ACC112 (cell line): ENCODE results near the gene PDE4B.
"Not testable (repeated sequence)": the region's sequence is repeated elsewhere in the genome, so short reads cannot be mapped to it uniquely, and the experiment has no call there.

Experiments
- H2AFZ ChIP-seq: fragments of 200-600 bp; sonication (generic); one replicate; pipeline ENCODE4 v1.6.0; 2017; ENCODE audit warnings: antibody characterized with exemption, low read length; ENCODE audit not compliant: unreplicated experiment
- H3K27ac ChIP-seq: fragments of 200-600 bp; sonication (generic); 2 replicates; pipeline ENCODE4 v1.5.1; 2014; ENCODE audit warnings: low read depth, mild to moderate bottlenecking, antibody characterized with exemption, low read length, moderate library complexity
- H3K27me3 ChIP-seq: fragments of 200-600 bp; sonication (generic); 2 replicates; pipeline ENCODE4 v1.6.1; 2014; ENCODE audit warnings: mild to moderate bottlenecking, antibody characterized with exemption, low read length, moderate library complexity, mixed read lengths; ENCODE audit not compliant: insufficient read depth
- H3K36me3 ChIP-seq: fragments of 200-600 bp; sonication (generic); 2 replicates; pipeline ENCODE4 v1.6.1; 2016; ENCODE audit warnings: mild to moderate bottlenecking, antibody characterized with exemption, low read length, moderate library complexity, mixed read lengths; ENCODE audit not compliant: insufficient read depth
- H3K4me1 ChIP-seq: fragments of 200-600 bp; sonication (generic); one replicate; pipeline ENCODE4 v1.6.1; 2016; ENCODE audit warnings: low read length, mixed read lengths; ENCODE audit not compliant: insufficient read depth, unreplicated experiment, control insufficient read depth
- H3K4me3 ChIP-seq: fragments of 200-600 bp; sonication (generic); 2 replicates; pipeline ENCODE4 v1.5.1; 2014; ENCODE audit warnings: mild to moderate bottlenecking, low read depth, low read length
- H3K79me2 ChIP-seq: fragments of 200-600 bp; sonication (generic); one replicate; pipeline ENCODE4 v1.6.0; 2016; ENCODE audit warnings: low read length; ENCODE audit not compliant: control insufficient read depth, unreplicated experiment, insufficient read depth

Gene PDE4B

GRCh38 chr1:65836686-65837085 is 44.0 kb downstream of the PDE4B start:
- H3K79me2 ChIP-seq: no peaks in the 10 kb centered on the region
- no peaks in the 10 kb centered on the region for H3K27me3 ChIP-seq
- H3K27ac ChIP-seq: no peak overlapping the region
- peaks cover 10% of the 10 kb centered on the region for H3K4me1 ChIP-seq
- H2AFZ ChIP-seq: no peak overlapping the region
- no peaks in the 10 kb centered on the region for H3K36me3 ChIP-seq
- no peak overlapping the region for H3K4me3 ChIP-seq

GRCh38 chr1:65840683-65841082 is 48.0 kb downstream of the PDE4B start:
- no peaks in the 10 kb centered on the region for H3K27me3 ChIP-seq
- H3K27ac ChIP-seq: no peak overlapping the region
- H3K79me2 ChIP-seq: no peaks in the 10 kb centered on the region
- no peaks in the 10 kb centered on the region for H3K36me3 ChIP-seq
- no peak overlapping the region for H2AFZ ChIP-seq
- no peak overlapping the region for H3K4me3 ChIP-seq
- H3K4me1 ChIP-seq: no peaks in the 10 kb centered on the region

GRCh38 chr1:65844296-65844695 is 51.6 kb downstream of the PDE4B start:
- Histone ChIP-seq H3K79me2 (no peaks in the 10 kb centered on the region), H3K4me3 (no peak overlapping the region), H3K4me1 (no peaks in the 10 kb centered on the region), H3K36me3 (no peaks in the 10 kb centered on the region), H2AFZ (no peak overlapping the region), H3K27me3 (no peaks in the 10 kb centered on the region), H3K27ac (no peak overlapping the region)

GRCh38 chr1:65844821-65845534 is 52.3 kb downstream of the PDE4B start:
- H3K4me3 ChIP-seq: no peak overlapping the region
- no peaks in the 10 kb centered on the region for H3K27me3 ChIP-seq
- H3K4me1 ChIP-seq: no peaks in the 10 kb centered on the region
- H3K27ac ChIP-seq: no peak overlapping the region
- H2AFZ ChIP-seq: no peak overlapping the region
- H3K79me2 ChIP-seq: no peaks in the 10 kb centered on the region
- H3K36me3 ChIP-seq: no peaks in the 10 kb centered on the region

- Histone ChIP-seq H3K79me2 (no peaks in the 10 kb centered on the region), H3K4me1 (no peaks in the 10 kb centered on the region), H3K27ac (no peak overlapping the region), H3K4me3 (no peak overlapping the region), H2AFZ (no peak overlapping the region), H3K27me3 (no peaks in the 10 kb centered on the region), H3K36me3 (no peaks in the 10 kb centered on the region)
Measured at GRCh38 chr1:65845535-65846060, 52.9 kb downstream of the PDE4B start.

GRCh38 chr1:65846866-65847265 is 54.2 kb downstream of the PDE4B start:
- no peaks in the 10 kb centered on the region for H3K36me3 ChIP-seq
- H2AFZ ChIP-seq: no peak overlapping the region
- H3K79me2 ChIP-seq: no peaks in the 10 kb centered on the region
- no peaks in the 10 kb centered on the region for H3K27me3 ChIP-seq
- H3K4me3 ChIP-seq: no peak overlapping the region
- no peaks in the 10 kb centered on the region for H3K4me1 ChIP-seq
- H3K27ac ChIP-seq: peak overlapping the region; percentile 31; the same call in 1 of the 2 replicates

GRCh38 chr1:65850281-65850680 is 57.6 kb downstream of the PDE4B start:
- Histone ChIP-seq H3K27ac (no peak overlapping the region), H3K4me1 (no peaks in the 10 kb centered on the region), H3K4me3 (no peak overlapping the region), H3K27me3 (no peaks in the 10 kb centered on the region), H2AFZ (no peak overlapping the region), H3K36me3 (no peaks in the 10 kb centered on the region), H3K79me2 (no peaks in the 10 kb centered on the region)

- H3K79me2 ChIP-seq, H3K4me1 ChIP-seq, H3K27me3 ChIP-seq, H2AFZ ChIP-seq, H3K4me3 ChIP-seq, H3K36me3 ChIP-seq, H3K27ac ChIP-seq: not testable (repeated sequence)
Measured at GRCh38 chr1:65856591-65856990, 63.9 kb downstream of the PDE4B start.

- no peaks in the 10 kb centered on the region for H3K27me3 ChIP-seq
- H3K27ac ChIP-seq: no peak overlapping the region
- H3K36me3 ChIP-seq: no peaks in the 10 kb centered on the region
- no peak overlapping the region for H2AFZ ChIP-seq
- H3K4me1 ChIP-seq: no peaks in the 10 kb centered on the region
- H3K4me3 ChIP-seq: no peak overlapping the region
- H3K79me2 ChIP-seq: no peaks in the 10 kb centered on the region
Measured at GRCh38 chr1:65866439-65866838, 73.7 kb downstream of the PDE4B start.

GRCh38 chr1:65872301-65872700 is 79.6 kb downstream of the PDE4B start:
- no peaks in the 10 kb centered on the region for H3K79me2 ChIP-seq
- H3K27me3 ChIP-seq: no peaks in the 10 kb centered on the region
- H3K4me1 ChIP-seq: no peaks in the 10 kb centered on the region
- H3K36me3 ChIP-seq: no peaks in the 10 kb centered on the region
- H3K4me3 ChIP-seq: no peak overlapping the region
- no peak overlapping the region for H2AFZ ChIP-seq
- H3K27ac ChIP-seq: no peak overlapping the region

GRCh38 chr1:65878342-65878741 is 85.6 kb downstream of the PDE4B start:
- not testable (repeated sequence) for H3K4me3 ChIP-seq, H3K27ac ChIP-seq, H3K27me3 ChIP-seq, H2AFZ ChIP-seq, H3K79me2 ChIP-seq, H3K4me1 ChIP-seq, H3K36me3 ChIP-seq
